Activated naive CD4-positive, alpha-beta T cell treated with anti-CD3 and anti-CD28 coated beads, Interleukin-2, amount 50 U/mL, for 16 hours (primary cell): ENCODE results near the gene CLEC4A.
"Not testable (repeated sequence)": the region's sequence is repeated elsewhere in the genome, so short reads cannot be mapped to it uniquely, and the experiment has no call there.

Experiments used
- DNase-seq: peaks from one replicate; pipeline ENCODE4 v3.0.0-alpha.2; 2020

Gene CLEC4A

DNA sequence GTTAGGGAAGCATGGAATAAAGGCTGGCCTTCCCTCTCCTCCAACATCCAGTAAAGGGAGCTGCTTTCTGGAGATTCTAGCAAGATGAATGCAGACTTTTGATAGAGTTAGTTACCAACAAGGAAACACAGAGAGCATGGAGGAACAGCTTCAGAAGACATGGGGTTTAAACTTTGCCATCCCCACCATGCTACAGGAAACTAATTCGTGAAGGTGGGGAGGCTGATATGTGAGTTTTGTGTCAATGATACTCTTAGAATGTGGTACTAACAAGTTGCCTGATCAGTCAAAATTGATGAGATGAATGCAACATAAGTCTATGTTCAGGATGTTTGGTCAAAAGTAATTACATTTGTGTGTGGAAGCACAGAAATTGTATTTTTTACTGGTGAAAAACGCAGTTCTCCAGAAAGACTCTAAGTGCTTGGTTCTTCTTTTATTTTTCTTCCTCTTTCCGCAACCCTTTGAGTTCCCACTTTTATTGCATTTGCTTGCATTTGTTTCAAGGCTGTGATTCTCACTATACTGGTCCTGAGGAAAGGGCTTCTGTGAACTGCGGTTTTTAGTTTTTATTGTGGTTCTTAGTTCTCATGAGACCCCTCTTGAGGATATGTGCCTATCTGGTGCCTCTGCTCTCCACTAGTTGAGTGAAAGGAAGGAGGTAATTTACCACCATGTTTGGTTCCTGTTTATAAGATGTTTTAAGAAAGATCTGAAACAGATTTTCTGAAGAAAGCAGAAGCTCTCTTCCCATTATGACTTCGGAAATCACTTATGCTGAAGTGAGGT, at the start of gene CLEC4A:
TSS of gene CLEC4A (plus strand) at position 494 of the 789 bp plus-strand sequence. CDS start at position 756, 262 bp downstream.
- DNase-seq: no peak

- DNase-seq: no peak
Observed at GRCh38 chr12:8075935-8076334, 47.5 kb upstream of the CLEC4A start.

- DNase-seq: no peak
Observed at GRCh38 chr12:8076366-8076765, 47.1 kb upstream of the CLEC4A start.

DNA sequence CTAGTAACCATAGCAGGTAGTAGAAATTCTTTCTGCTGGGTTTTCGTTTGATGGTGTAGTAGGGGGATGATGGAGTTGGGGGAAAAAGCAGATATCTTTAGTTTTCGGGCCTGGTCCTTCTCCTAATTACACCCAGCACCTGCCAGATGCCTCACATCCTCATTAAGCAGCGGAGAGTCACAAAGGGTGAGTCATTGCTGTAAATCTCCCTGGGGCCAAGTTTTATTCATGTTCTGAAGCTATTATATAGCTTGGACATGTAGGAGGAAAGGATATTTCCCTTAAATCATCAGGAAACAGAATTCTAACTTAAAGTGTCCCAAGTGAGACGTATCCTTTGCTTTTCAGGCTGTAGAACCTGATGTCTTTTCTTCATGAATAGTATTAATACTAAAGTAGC, 46.2 kb upstream of the CLEC4A start:
- DNase-seq: no peak

GRCh38 chr12:8078398-8078797, 45.0 kb upstream of the CLEC4A start:
- DNase-seq: peak; percentile 65

- DNase-seq: no peak
Observed at GRCh38 chr12:8078916-8079315, 44.5 kb upstream of the CLEC4A start.

DNA sequence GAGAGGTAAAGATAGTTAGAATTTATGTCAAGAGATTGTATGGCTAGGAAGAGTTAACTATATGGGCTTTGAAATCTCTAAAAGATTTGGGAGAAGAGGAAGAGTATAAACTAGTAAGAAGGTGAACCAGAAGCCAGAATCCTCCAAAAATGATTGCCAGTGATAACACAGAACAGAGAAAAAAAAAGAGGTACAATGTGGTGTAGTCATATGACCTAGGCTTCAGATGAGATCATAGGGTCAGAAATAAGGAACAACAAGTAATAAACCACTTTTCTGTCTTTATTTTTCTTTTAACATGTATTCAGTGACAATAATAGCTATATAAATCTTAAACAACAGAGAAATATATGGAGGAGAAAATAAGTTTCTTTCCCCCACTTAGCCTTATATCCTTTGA, 43.3 kb upstream of the CLEC4A start:
- DNase-seq: no peak

DNA sequence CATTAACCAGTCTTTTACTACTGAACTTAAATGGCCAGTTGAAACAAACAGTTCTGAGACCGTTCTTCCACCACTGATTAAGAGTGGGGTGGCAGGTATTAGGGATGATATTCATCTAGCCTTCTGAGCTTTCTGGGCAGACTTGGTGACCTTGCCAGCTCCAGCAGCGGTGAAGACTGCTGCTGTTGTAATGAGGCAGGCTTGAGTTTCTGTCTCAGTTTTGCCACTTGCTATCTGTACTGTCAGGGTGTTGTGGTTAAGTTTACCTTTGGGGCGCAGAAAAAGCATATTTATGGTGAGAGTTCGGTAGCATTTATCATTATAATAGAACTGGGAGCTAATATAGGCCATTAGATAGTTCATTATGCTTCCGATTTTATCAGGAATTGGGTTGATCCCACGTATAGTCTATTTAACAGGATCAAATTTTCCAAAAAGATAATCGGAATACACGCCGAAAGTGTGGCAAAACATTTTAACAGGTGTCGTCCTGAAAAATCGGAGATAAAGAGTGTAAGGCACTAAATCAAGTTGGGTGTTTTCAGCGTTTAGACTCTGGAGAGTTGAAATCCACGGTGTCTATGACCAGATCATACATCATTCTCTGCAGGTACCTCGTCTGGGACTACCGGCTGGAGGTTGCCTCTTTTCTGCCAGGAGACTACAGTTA, 42.0 kb upstream of the CLEC4A start:
- no peak for DNase-seq

- no peak for DNase-seq
Observed at GRCh38 chr12:8082808-8083100, 40.7 kb upstream of the CLEC4A start.

GRCh38 chr12:8084351-8084750, 39.1 kb upstream of the CLEC4A start:
- DNase-seq: peak; percentile 46

GRCh38 chr12:8087666-8088065, 35.8 kb upstream of the CLEC4A start:
- no peak for DNase-seq

DNA sequence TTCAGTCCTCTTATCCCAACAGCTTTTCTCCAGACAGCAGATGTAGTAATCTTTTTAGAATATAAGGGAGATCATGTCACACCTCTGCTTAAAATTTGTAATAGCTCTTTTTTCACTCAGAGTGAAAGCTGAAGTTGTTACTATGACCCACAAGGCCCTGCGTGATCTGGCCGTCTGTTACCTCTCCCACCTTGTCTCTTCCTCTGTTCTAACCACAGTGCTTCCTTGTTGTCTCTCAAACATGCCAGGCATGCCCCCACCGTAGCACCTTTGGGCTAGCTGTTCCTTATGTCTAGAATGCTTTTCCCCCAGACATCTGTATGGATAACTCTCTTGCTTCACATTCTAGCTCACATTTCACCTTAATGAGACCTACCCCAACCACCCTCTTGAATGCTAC, 34.8 kb upstream of the CLEC4A start:
- DNase-seq: peak; percentile 17

DNA sequence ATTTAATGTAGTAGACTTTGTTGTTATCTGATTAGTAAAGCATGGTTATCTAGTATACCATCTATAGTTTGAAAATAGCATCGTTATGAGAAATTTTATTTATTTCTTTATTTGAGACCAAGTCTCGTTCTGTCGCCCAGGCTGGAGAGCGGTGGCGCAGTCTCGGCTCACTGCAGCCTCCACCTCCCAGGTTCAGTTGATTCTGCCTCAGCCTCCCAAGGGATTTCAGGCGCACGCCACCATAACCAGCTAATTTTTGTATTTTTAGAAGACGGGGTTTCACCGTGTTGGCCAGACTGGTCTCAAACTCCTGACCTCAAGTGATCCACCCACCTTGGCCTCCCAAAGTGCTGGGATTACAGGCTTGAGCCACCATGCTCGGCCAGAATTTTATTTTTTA, 34.1 kb upstream of the CLEC4A start:
- DNase-seq: not testable (repeated sequence)

- no peak for DNase-seq
Observed at GRCh38 chr12:8089716-8090115, 33.7 kb upstream of the CLEC4A start.

DNA sequence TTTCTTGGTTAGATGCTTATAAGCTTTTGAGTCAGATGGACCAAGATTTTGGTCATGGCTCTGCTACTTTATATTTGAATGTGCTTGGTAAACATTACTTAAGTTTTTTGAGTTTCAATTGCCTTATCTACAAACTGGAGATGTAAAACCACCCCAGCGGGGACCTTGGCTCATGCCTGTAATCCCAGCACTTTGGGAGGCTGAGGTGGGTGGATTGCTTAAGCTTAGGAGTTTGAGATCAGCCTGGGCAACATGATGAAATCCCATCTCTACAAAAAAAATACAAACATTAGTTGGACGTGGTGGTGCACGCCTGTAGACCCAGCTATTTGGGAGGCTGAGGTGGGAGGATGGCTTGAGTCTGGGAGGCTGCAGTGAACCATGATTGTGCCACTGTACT, 30.1 kb upstream of the CLEC4A start:
- no peak for DNase-seq

- no peak for DNase-seq
Observed at GRCh38 chr12:8096281-8096915, 27.0 kb upstream of the CLEC4A start.

- DNase-seq: no peak
Observed at GRCh38 chr12:8099235-8099634, 24.2 kb upstream of the CLEC4A start.

- peak; percentile 80 for DNase-seq
Observed at GRCh38 chr12:8108808-8109398, 14.5 kb upstream of the CLEC4A start.

- not testable (repeated sequence) for DNase-seq
Observed at GRCh38 chr12:8113117-8113516, 10.3 kb upstream of the CLEC4A start.

GRCh38 chr12:8120072-8120713, 3.2 kb upstream of the CLEC4A start:
- no peak for DNase-seq

GRCh38 chr12:8127138-8127537, 3.7 kb downstream of the CLEC4A start:
- no peak for DNase-seq

DNA sequence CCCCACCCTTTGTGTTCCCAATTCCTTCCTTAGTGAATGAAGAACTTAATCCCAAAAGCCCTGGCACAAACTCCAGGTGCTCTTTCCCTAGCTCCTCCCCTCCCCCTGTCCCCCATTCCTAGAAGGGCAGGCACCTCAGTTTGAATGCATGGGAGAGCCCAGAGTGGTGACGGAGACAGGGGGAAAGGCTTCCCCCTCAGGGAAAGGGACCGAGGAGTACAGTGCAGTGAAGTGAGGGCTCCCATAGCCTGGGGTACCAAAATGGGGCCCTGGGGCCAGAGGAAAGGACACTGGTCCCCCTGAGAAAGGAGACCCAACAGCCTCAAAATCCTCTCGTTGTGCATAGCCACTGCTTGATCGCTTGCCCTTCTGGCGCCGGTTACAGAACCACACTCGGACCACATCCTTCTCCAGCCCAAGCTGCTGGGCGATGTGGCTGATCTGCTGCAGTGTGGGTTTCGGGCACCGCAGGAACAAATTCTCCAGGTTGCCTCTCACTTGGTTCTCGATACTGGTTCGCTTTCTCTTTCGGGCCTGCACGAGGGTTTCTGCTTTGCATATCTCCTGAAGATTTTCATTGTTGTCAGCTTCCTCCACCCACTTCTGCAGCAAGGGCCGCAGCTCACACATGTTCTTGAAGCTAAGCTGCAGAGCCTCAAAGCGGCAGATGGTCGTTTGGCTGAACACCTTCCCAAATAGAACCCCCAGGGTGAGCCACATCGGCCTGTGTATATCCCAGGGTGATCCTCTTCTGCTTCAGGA, 10.4 kb downstream of the CLEC4A start:
- DNase-seq: not testable (repeated sequence)
